Osteoblast (primary cell): ENCODE data around the gene TAF6. TPM values are rescaled to one million over a fixed set of nuclear protein-coding genes. Genes with fewer than 3 reads are reported as not detected.

Experiments
- DNase-seq: peaks from one replicate; pipeline ENCODE4 v3.0.0; 2011; ENCODE audit warnings: low spot score, mixed read lengths; ENCODE audit not compliant: insufficient read length; ENCODE audit errors: missing footprints
- H2AFZ ChIP-seq: 2 replicates; pipeline ENCODE4 v1.6.0; 2011; ENCODE audit warnings: mild to moderate bottlenecking, low read length
- H3K27ac ChIP-seq: 2 replicates; pipeline ENCODE4 v1.5.1; 2011; ENCODE audit warnings: mild to moderate bottlenecking, low read depth, low read length, moderate library complexity
- H3K27me3 ChIP-seq: 2 replicates; pipeline ENCODE4 v1.6.0; 2012; ENCODE audit warnings: mild to moderate bottlenecking, control low read depth, inconsistent platforms, low read length, moderate library complexity; ENCODE audit not compliant: insufficient read depth
- H3K36me3 ChIP-seq: 2 replicates; pipeline ENCODE4 v1.5.1; 2011; ENCODE audit warnings: mild to moderate bottlenecking, low read length, control low read depth, moderate library complexity; ENCODE audit not compliant: insufficient read depth
- H3K4me1 ChIP-seq: 2 replicates; pipeline ENCODE4 v1.5.1; 2011; ENCODE audit warnings: mild to moderate bottlenecking, low read length, control low read depth, moderate library complexity; ENCODE audit not compliant: insufficient read depth
- H3K4me2 ChIP-seq: 2 replicates; pipeline ENCODE4 v1.6.0; 2011; ENCODE audit warnings: mild to moderate bottlenecking, low read length; ENCODE audit not compliant: insufficient read depth
- H3K4me3 ChIP-seq: fragments of 200-600 bp; sonication (generic); 3 replicates; pipeline ENCODE4 v1.5.1; 2012; ENCODE audit warnings: mild to moderate bottlenecking, low read length, inconsistent platforms; ENCODE audit not compliant: insufficient read depth
- H3K79me2 ChIP-seq: 2 replicates; pipeline ENCODE4 v1.6.0; 2012; ENCODE audit warnings: mild to moderate bottlenecking, low read length, control low read depth, inconsistent platforms; ENCODE audit not compliant: insufficient read depth
- H3K9me3 ChIP-seq: 2 replicates; pipeline ENCODE4 v1.5.1; 2011; ENCODE audit warnings: low read depth, low read length, control low read depth
- H4K20me1 ChIP-seq: 2 replicates; pipeline ENCODE4 v1.6.0; 2012; ENCODE audit warnings: mild to moderate bottlenecking, low read length, control low read depth; ENCODE audit not compliant: insufficient read depth
- total RNA-seq: library from RNA; depleted of rRNA; stranded (reverse); fragments of >200 nt; gene quantifications from 2 replicates; pipeline ENCODE4 v1.2.3, GENCODE V29; 2012
- TF ChIP-seq, protein P1 (sequence below): IDR thresholded peaks from 2 replicates; pipeline ENCODE4 v1.5.1; 2011; ENCODE audit warnings: mild to moderate bottlenecking, low read depth, low read length, moderate library complexity; ENCODE audit errors: extremely low read depth

TAF6 gene
- total RNA-seq, 1 donor = 36.2 TPM

DNA sequence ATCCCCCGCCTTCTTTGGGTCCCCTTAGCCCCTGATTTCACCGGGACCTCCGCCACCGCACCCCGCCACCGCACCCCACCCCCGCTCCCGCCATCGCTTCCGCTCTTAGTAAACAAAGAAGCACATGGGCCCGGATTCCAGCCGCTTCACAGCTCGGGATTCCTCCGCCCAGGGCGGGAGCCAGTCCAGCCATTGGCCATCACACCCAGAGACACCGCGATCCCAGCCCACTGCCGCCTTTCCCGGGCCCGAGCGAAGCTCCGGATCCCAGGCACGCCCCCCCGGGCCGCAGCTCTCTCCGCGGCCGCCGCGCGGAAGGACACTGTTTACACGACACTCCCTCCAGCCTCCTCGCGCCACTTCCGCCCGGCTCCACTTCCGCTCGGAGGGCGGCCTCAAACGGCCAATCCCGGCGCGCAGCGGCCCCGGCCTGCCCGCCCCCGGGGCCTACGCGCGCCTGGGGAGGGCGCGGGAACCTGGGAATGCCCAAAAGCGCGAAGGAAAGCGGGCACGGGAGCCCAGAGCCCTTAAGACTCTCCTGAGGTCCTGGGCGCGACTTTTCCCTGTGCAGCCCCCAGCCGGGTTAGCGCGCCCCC, 18.6 kb downstream of the TAF6 start:
- peaks cover 42% of the 10 kb centered on the region for H3K79me2 ChIP-seq

DNA sequence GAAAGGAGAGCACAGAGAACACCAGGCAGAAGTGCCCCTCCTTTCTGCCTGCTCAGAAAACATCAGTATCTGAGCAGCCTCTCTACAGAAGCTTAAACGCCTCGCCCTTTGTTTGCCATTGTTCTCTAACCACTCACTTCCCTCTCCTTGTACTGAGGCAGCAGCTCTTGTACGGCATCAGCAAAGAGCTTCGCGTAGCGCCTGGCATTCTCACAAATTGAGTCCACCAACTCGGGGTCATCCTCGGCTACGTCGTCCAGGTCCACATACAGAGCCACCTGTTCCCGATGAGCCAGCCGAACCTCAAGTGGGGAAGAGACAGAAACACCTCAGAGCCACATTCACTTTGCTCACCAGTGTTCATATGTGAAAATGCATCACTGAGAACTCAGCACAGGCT, 19.7 kb downstream of the TAF6 start:
- H4K20me1 ChIP-seq = no peaks in the 10 kb centered on the region
- H3K4me2 ChIP-seq = peak overlapping the region; percentile 97
- no peak overlapping the region for H2AFZ ChIP-seq
- TF ChIP-seq, protein P1, sequence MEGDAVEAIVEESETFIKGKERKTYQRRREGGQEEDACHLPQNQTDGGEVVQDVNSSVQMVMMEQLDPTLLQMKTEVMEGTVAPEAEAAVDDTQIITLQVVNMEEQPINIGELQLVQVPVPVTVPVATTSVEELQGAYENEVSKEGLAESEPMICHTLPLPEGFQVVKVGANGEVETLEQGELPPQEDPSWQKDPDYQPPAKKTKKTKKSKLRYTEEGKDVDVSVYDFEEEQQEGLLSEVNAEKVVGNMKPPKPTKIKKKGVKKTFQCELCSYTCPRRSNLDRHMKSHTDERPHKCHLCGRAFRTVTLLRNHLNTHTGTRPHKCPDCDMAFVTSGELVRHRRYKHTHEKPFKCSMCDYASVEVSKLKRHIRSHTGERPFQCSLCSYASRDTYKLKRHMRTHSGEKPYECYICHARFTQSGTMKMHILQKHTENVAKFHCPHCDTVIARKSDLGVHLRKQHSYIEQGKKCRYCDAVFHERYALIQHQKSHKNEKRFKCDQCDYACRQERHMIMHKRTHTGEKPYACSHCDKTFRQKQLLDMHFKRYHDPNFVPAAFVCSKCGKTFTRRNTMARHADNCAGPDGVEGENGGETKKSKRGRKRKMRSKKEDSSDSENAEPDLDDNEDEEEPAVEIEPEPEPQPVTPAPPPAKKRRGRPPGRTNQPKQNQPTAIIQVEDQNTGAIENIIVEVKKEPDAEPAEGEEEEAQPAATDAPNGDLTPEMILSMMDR = no peak
- peak overlapping the region; percentile 90 for H3K4me3 ChIP-seq
- H3K9me3 ChIP-seq = no peaks in the 10 kb centered on the region
- no peak for DNase-seq
- peak overlapping the region; percentile 58 for H3K27ac ChIP-seq
- no peaks in the 10 kb centered on the region for H3K27me3 ChIP-seq
- peaks cover 25% of the 10 kb centered on the region for H3K4me1 ChIP-seq
- peaks cover 45% of the 10 kb centered on the region for H3K79me2 ChIP-seq
- H3K36me3 ChIP-seq = peaks cover 58% of the 10 kb centered on the region

More for the DNA sequence above, 18.6 kb downstream of the TAF6 start:
- H3K27ac ChIP-seq = peak overlapping the region; percentile 76
- H2AFZ ChIP-seq = peak overlapping the region; percentile 57
- TF ChIP-seq, protein P1 = no peak
- H3K4me3 ChIP-seq = peak overlapping the region; percentile 90
- peak overlapping the region; percentile 97 for H3K4me2 ChIP-seq
- DNase-seq = peak; percentile 99
- no peaks in the 10 kb centered on the region for H4K20me1 ChIP-seq
- peaks cover 25% of the 10 kb centered on the region for H3K4me1 ChIP-seq
- H3K36me3 ChIP-seq = peaks cover 50% of the 10 kb centered on the region
- H3K27me3 ChIP-seq = no peaks in the 10 kb centered on the region
- H3K9me3 ChIP-seq = no peaks in the 10 kb centered on the region

DNA sequence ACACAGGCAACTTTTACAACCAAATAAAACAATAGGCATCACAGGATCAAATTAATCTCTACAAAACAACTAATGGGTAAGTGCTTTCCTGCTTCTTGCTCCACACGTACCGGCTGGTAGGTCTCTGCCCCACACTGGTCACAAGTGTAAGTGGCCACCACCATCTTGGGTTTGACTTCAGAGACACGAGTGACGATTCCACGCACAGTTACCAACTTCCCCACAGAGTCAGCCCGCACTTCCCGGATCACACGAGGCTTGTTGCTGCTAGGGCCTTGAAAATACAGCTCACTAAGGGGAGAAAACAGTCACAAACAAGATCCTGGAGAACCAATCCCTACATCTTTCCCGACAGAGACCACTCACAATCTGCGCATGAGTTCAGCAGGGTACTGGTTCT, 20.2 kb downstream of the TAF6 start:
- DNase-seq = no peak
- H3K4me1 ChIP-seq = peaks cover 25% of the 10 kb centered on the region
- no peak overlapping the region for H3K4me3 ChIP-seq
- peak overlapping the region; percentile 97 for H3K4me2 ChIP-seq
- TF ChIP-seq, protein P1 = no peak
- H4K20me1 ChIP-seq = peaks cover 1% of the 10 kb centered on the region
- H3K36me3 ChIP-seq = peaks cover 58% of the 10 kb centered on the region
- no peaks in the 10 kb centered on the region for H3K9me3 ChIP-seq
- no peak overlapping the region for H3K27ac ChIP-seq
- no peaks in the 10 kb centered on the region for H3K27me3 ChIP-seq
- no peak overlapping the region for H2AFZ ChIP-seq
- peaks cover 49% of the 10 kb centered on the region for H3K79me2 ChIP-seq

DNA sequence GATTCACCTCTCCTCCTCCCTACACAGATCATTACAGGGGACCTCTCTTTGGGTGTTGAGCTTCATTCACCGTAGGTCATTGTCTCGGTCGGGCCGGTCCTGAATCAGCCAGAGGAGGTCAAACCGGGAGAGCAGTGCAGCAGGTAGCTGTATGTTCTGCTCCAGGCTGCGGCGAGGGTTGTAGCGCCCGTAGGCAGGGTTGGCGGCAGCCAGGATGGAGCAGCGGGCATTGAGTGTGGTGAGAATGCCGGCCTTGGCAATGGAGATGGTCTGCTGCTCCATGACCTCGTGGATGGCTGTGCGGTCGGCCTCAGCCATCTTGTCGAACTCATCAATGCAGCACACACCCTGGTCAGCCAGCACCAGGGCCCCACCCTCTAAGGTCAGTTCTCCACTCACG, 23.5 kb downstream of the TAF6 start:
- H3K36me3 ChIP-seq = peaks cover 89% of the 10 kb centered on the region
- TF ChIP-seq, protein P1 = no peak
- no peak overlapping the region for H3K4me3 ChIP-seq
- H3K4me1 ChIP-seq = peaks cover 9% of the 10 kb centered on the region
- H3K27ac ChIP-seq = no peak overlapping the region
- DNase-seq = no peak
- peaks cover 7% of the 10 kb centered on the region for H4K20me1 ChIP-seq
- H2AFZ ChIP-seq = no peak overlapping the region
- no peaks in the 10 kb centered on the region for H3K9me3 ChIP-seq
- no peaks in the 10 kb centered on the region for H3K27me3 ChIP-seq
- H3K79me2 ChIP-seq = peaks cover 59% of the 10 kb centered on the region
- H3K4me2 ChIP-seq = no peak overlapping the region
